Muscle of back (tissue), 11 donors: ENCODE results near the gene KIN. TPM values are rescaled to one million over a fixed set of nuclear protein-coding genes. Genes with fewer than 3 reads are reported as not detected.
"Not testable (repeated sequence)": the region's sequence is repeated elsewhere in the genome, so short reads cannot be mapped to it uniquely, and the experiment has no call there.

Experiments
- DNase-seq, 3 donors: peaks; one replicate each; pipeline versions ENCODE4 v3.0.0 to v3.0.0-alpha.2; 2013
- polyA plus RNA-seq, 10 donors: library from polyadenylated mRNA; unstranded; fragments of 120-200 nt; gene quantifications; one replicate each; pipeline ENCODE4 v1.2.1, GENCODE V29; 2013; ENCODE audit not compliant: insufficient read length in 10 of 10

The KIN gene
- polyA plus RNA-seq, 10 donors = 11.2 to 16.8 (median 12.9) TPM

DNA sequence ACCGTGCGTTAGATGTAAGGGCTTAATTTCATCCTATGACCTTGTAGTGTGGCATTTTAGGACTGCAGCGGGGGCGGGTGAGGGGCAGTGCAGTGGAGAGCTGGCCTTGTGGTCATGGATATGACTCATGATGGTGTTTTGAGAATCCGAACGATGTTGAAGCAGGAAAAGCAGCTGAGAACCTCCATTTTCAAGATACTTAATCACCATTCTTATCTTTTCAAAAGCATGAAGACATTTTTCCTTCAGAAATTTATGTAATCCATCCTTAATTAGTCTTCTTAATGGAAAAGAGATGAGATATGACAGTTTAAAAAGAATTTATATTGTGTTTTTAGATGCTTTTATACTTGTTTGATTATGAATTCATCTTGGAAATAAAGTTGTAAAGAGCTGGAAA lies 9.8 kb upstream of the KIN start:
- peak; percentile 10 to 70 (median 10) for DNase-seq

DNA sequence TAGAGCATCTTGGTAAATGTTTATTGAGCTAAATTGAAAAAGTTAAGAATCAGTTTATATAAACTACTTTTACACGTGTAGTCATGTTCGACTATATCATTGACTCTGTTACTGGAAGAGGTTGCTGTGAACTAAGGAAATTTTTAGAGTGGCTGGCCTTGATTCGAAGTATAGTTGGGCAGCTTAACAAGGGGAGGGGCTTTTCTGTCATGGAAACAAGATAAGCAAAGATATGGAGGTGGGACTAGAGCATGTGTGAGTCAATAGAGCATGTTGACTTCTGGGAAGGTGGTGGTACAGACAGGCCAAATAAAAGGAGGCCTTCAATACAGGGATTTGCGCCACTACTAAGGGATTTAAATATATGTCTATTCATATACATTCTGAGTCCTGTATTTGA lies 7.8 kb upstream of the KIN start:
- no peak for DNase-seq

DNA sequence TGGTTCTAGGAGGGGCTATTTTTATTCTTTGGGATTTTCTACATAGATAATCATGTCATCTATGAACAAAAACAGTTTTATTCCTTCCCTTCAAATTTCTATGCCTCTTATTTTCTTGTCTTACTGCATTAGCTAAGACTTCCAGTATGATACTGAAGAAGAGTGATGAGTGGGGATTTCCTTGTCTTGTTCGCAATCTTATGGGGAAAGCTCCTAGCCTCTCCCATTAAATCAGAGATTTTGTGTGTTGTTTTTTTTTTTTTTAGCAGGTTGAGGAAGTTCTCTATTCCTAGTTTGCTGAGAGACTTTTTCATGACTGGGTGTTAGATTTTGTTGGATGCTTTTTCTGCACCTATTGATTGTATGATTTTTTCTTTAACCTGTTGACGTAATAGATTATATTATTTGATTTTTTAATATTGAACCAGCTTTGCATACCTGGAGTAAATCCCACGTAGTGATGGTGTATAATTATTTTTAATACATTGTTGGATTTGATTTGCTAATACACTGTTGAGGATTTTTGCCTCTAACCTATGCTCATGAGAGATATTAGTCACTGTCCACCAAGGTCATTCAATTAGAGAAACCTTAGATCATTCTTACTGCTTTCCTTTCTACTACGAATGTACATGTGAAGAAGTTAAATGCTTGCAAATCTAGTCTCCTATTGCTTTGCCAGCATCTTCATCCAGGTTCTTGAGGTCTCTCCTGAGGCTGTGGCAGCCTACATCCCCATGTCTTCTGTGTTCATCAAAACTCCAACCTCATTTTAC lies 6.6 kb upstream of the KIN start:
- DNase-seq = no peak

DNA sequence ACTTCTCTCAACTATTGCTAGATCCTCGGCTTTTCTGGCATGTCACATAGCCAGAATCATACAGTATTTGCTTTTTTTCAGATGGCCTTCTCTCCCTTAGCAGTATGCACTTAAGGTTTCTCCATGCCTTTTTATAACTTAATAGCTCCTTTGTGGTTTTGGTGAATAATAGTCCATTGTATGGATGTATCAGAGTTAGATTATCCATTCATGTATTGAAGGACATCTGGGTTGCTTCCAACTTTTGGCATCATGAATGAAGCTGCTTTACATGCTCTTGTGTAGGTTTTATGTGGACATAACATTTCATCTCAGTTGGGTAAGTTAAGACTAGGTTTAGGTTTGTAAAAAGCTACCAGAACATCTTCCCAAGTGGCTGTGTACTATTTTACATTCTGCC lies 4.7 kb upstream of the KIN start:
- no peak for DNase-seq

DNA sequence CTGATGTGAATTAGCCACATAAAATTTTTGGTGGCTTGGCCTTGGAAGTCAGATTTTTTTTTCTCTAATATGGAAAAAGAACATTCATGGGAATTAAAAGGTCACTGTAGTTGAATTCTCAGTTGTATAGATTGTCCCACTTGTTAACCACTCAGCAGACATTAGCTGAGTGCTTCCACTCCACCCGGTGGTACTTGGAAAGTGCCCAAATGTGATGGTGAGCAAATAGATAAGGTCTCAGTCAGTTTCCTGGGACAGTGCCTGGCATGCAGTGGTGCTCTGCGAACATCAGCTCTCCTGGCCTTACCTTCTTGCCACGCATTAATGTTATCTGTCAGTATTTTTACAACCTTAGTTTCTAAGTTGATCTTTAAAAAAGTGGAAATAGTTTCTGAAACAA lies 1.6 kb upstream of the KIN start:
- no peak for DNase-seq

DNA sequence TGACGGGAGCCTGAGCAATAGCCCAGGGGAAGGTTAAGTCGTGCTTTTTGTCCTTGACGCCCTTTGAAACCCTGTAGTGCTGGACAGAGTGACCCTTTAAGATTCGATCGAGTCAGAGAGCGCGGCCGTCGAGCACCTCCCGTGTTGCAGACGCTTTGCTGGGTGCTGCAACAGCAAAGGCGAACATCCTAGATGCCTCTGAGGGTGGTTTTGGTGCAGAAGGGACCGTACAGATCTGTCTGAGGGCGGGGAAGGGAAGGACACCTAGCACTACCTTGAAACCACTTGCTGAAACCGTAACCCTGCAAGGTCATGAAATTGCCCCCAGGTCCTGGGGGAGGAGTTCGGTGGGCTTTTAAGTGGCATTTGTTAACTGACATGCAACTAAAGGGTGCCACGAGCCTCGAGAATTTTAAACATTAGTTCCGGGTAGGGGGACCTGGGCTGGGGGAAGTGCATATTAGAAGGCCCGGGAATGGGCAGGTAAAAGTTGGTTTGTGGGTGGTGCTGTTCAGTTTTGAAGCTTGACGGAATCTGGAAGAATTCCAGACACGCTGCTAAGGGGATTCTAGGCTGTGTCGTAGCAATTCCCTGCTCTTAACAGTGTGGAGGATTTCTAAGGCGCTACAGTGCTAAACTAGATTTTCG lies 970 bp upstream of the KIN start:
- peak; percentile 5 to 26 (median 8) for DNase-seq

DNA sequence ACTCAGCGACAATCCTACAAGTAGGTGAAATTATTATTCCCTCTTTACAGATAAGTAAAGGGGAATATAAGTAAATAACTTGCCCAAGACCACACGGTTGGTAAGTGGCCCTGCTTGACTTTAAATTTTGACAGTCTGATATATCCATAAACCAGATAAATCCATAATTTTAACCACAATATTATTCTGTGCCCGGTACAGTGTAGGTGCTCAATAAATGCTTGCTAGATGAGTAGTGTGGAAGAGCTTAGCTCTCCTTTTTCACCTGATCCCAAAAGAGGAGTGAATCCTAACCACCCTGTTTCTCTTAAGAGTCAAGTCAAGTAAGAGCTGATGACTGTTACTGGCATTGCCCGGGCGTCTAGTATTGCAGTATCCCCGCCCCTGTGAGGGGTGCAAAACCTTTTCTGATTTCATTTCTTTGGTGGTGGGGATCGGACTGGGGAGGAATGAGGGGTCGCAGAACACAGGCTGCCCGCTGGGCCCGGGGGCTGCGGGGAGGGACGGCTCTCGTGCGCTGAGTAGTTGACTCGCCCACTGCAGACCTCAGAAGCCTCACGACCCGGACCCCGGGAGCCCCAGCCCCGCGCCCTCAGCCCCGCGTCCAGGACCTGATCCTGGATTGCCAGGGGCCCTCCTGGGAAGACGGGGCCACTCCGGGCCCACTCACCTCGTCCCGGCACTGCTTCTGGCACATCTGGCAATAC lies 490 bp downstream of the KIN start:
- DNase-seq = peak in 1 of 3 donors; percentile 4

DNA sequence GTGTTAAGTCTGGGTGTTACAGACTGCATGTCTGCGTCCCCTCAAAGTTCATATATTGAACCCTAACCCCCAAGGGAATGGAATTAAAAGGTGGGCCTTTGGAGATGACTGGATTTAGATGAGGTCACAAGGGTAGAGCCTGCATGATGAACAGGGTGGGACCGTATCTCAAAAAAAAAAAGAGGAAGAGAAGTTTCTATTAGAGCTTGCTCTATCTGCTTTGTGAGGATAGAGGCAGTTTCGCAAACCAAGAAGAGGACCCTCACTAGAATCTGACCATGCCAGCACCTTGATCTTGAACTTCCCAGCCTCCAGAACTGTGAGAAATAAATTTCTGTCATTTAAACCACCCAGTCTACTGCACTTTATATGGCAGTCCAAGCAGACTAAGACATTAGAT lies 1.4 kb downstream of the KIN start:
- no peak for DNase-seq

DNA sequence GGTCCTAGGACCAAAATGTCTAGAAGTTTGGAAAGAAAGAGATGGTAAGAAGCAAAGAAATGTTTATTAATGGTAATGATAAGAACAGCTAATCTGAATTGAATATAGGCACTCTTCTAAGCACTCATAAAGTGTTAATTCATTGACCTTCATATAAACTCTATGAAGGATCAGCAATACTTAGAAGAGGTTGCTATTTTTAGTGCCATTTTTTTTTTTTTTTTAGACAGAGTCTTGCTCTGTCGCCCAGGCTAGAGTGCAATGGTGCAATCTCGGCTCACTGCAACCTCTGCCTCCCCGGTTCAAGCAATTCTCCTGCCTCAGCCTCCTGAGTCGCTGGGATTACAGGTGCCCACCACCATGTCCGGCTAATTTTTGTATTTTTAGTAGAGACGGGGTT lies 5.6 kb downstream of the KIN start:
- DNase-seq = not testable (repeated sequence)

DNA sequence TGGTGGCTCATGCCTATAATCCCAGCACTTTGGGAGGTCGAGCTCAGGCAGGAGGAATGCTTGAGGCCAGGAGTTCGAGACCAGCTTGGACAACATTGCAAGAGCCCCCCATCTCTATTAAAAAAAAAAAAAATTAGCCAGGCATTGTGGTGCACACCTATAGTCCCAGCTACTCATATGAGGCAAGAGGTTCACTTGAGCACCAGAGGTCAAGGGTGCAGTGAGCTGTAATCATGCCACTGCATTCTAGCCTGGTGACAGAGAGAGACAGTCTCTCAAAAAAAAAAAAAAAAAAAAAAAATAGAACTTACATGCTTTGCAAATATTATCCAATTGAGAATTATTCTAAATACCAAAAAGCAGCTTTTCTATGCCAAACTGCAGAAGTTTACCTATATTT lies 11.0 kb downstream of the KIN start:
- DNase-seq = no peak

DNA sequence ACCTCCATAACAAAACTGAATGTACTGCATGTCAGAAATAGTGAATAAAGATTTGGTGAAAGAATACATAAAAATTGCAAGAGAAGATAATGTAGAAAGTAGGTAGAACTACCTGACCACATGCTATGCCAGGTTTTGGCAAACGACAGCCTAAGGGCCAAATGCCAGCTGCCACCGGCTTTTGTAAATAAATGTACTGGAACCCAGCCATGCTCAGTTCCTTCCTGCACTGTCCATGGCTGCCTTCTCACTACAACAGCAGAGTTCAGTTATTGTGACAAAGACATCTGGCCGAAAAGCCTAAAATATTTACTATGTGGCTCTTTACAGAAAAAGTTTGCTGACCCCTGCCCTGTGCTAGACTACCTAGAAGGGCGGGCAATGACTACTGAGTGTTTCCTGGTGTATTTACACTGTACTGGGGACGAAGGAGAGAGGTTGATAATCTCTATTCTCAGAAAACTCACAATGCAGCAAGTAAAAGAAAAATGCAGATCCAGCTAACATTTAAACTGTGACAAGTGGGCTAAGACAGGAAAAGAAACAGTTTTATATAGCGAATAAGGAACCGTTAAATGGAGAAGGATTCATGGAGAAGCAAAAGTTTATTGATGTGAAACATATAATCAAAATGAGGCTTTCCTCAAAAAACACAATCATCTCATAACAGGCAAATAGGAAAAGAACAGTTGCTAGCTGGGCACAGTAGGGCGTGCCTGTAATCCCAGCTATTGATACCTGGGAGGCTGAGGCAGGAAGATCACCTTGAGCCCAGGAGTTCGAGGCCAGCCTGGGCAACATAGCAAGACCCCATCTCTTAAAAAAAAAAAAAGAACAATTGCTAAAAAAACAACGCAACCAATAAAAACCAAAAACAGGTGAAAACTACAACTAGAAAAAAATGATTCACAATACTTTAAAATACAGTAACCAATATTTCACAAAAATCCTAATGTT lies 13.7 kb downstream of the KIN start:
- DNase-seq = no peak

DNA sequence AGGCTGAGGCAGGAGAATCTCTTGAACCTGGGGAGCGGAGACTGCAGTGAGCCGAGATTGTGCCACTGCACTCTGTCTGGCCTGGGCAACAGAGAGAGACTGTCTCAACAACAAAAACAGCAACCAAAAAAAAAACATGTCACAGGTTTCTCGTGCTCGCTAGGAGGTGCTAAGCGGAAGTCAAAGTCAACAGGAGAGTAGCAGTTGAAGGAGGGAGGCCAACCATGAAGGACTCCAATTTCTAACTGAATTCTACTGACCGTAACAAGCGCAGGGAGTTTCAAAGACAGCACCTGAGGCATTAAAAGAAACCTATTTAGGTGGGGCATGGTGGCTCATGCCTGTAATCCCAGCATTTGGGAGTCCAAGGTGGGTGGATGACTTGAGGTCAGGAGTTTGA lies 19.4 kb downstream of the KIN start:
- DNase-seq = no peak

DNA sequence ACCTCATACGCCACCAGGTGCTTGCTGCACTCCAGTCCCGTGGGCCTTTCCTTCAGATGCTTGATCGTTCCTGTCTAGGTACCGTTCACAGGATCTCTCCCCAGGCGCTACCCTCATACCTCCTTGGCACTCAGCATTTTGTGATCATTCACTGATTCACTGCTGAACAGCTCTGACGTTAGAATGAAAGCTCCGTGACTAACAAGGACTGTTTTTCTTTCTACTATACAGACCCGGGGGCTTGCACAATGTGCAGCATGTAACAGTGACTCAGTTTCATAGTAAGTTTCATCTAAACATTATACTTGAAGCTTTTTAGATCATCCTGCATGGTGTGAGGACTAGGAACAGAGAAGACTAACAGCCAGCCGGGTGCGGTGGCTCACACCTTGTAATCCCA lies 20.6 kb downstream of the KIN start:
- DNase-seq = no peak

DNA sequence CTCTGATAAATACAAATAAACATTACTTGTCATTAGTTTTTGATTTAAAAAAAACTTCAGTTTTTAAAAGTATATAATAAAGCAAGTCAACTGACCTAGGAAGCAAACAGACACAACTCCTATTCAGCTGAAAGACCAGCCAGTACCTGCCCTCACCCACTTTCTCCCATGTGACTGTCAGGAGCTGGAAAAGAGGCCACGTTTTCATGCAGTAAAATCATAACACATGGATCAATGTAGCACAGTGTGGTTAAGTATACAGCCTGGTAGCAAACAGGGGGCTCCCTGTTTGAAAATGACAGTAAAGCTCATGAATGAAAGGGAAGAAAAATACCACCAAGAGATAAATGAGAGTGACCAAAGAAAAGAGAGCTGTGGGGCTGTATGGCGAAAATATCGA lies 21.6 kb downstream of the KIN start:
- DNase-seq = no peak

DNA sequence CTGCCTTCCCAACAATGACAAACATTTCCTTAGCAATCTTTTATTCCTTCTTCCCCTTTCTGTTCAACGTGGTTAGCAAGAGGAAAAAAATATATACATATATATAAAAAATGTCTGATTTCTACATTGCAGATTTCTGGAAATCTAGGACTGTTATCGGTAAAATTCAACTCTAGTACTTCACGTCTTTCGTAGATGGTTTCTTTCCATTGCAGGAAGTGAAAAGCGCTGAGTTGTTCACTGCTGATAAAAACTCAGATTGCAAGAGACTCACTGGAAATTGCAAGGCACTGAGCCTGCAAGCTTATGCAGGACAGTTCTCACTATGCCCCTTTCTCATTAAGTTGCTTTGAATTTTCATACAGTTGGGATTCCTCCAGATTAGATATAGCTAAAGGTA lies 23.9 kb downstream of the KIN start:
- no peak for DNase-seq

DNA sequence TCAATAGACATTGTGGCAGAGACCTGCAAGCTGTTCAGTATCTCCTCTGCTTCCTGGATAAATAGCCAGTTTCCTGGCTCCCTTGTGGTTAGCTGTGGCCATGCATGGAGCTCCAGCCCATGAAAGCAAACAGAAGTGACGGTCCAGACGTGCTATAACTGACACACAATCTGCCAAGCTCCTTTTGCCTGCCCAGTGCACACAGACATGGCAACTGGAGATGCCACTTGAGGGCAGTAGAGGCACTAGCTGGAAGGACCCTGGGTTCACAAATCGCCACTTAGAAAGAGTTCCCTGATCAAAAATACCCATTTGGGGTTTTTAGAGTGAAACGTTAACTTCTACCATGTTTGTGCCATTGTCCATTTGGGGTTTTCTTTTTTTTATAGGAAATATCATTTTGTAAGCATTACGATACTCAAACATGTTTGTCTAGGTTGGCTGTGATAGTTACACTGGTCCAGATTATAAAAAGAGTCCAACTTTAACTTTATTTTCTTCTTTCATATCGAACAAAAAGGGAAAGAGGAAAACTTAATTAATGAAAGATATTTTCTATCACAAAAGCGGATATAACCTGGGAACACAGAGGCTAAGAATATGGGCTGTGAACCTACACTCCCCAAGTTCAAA lies 31.3 kb downstream of the KIN start:
- DNase-seq = no peak

DNA sequence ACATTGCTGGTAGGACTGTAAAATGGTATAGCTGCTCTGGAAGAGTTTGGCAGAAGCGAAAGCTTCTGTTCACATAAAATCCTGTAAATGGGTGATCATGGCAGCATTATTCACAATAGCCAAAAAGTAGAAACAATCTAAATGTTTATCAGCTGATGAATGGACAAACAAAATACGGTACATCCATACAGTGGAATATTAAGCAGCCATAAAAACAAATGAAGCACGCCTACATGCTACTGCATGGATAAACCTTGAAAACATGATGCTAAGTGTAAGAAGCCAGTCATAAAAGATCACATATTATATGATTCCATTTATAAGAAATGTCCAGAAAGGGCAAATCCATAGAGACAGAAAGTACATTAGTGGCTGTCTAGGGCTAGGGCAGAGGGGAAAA lies 32.7 kb downstream of the KIN start:
- DNase-seq = no peak

DNA sequence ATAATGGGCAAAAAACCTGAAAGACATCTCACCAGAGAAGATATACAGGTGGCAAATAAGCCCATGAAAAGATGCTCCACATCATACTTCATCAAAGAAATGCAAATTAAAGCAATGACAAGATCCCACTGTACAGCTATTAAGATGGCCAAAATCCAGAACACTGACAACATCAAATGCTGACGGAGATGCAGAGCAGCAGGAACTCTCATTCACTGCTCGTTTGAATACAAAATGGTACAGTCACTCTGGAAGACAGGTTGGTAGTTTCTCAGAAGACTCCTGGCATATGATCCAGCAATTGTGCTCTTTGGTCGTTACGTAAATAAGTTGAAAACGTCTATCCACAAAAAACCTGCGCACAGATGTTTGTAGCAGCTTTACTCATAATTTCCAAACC lies 35.5 kb downstream of the KIN start:
- no peak for DNase-seq

DNA sequence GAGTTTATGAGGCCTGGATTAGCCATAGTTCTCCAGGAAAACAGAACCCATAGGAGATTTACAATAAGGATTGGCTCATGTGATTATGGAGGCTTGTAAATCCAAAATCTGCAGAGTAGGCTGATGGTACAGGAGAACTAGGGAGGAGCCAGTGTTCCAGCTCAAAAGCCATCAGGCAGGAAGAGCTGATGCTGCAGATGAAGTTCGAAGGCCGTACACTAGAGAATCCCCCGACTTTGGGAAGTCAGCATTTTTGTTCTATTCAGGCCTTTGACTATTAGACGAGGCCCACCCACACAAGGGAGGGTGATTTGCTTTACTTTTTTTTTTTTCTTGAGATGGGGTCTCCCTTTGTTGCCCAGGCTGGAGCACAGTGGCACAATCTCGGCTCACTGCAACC lies 37.6 kb downstream of the KIN start:
- DNase-seq = no peak

DNA sequence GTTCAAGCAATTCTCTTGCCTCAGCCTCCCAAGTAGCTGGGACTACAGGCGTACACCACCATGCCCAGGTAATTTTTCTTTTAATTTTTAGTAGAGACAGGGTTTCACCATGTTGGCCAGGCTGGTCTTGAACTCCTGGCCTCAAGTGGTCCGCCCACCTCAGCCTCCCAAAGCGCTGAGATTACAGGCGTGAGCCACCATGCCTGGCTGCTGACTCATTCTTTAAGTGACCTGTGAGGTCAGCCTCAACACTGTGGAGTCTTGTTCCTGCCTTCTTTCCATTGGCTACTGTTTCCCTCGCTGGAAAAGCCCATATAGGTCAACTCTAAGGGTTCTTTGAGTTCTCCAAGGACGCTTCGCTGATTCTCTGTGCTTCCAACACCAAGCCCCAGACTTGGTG lies 39.2 kb downstream of the KIN start:
- not testable (repeated sequence) for DNase-seq

DNA sequence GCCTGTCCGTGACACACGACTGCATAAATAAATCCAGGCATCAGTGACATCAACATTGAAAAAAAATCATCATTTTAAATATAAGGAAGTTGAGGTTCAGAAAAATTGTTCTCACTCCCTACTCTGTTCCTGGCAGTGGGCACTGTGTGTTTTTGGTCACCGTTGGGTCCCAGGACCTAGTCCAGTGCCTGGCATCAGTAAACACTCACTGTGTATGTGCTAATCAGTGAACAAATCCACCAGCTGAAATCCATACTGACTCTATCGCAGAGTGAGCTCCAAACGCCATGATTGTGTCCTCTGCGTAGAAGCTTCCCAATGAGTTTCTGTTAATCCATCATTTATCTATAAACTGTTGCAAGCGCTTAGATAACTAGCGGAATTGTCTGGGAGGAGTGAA lies 43.5 kb downstream of the KIN start:
- no peak for DNase-seq
